Peyer's patch (tissue), 4 donors: ENCODE measurements around the gene UGGT1. TPM values are rescaled to one million over a fixed set of nuclear protein-coding genes. Genes with fewer than 3 reads are reported as not detected.
A peak's percentile ranks its signal among the peaks of the same experiment; 100 is the strongest.

Experiments
- DNase-seq, 3 donors: peaks; one replicate each; pipeline ENCODE4 v3.0.0-alpha.2; 2017 to 2019
- H3K27ac ChIP-seq, 4 donors: fragments of 200-600 bp; sonication (generic); one replicate each; pipeline ENCODE4 v1.5.1; 2016 to 2019
- H3K27me3 ChIP-seq, 2 donors: fragments of 200-600 bp; sonication (generic); one replicate each; pipeline ENCODE4 v1.5.1; 2019
- H3K36me3 ChIP-seq, 3 donors: fragments of 200-600 bp; sonication (generic); one replicate each; pipeline ENCODE4 v1.5.1; 2016 to 2019
- H3K4me1 ChIP-seq, 4 donors: fragments of 200-600 bp; sonication (generic); one replicate each; pipeline ENCODE4 v1.5.1; 2016 to 2019
- H3K4me3 ChIP-seq, 4 donors: fragments of 200-600 bp; sonication (generic); 1 replicate in 3 of 4; 2 replicates in 1 of 4; pipeline ENCODE4 v1.5.1; 2016 to 2019; ENCODE audit warnings: mild to moderate bottlenecking in 1 of 4
- H3K9me3 ChIP-seq, 4 donors: fragments of 200-600 bp; sonication (generic); one replicate each; pipeline ENCODE4 v1.5.1; 2016 to 2019; ENCODE audit warnings: mild to moderate bottlenecking in 1 of 4
- POLR2A ChIP-seq, 2 donors: fragments of 450-650 bp; IDR thresholded peaks; one replicate each; pipeline ENCODE4 v1.5.1; 2017; ENCODE audit warnings: antibody characterized with exemption in 2 of 2, mild to moderate bottlenecking in 2 of 2, moderate library complexity in 2 of 2
- total RNA-seq, 4 donors: library from RNA; depleted of rRNA; stranded (reverse); fragments of >200 nt; gene quantifications; one replicate each; pipeline ENCODE4 v1.1.0, GENCODE V29; 2016
- TF ChIP-seq, protein P1 (sequence below), 6 experiments: fragments of 450-650 bp in 4 of 6; fragments of 200-600 bp in 2 of 6; sonication (generic) in 1 of 6; IDR thresholded peaks; one replicate each; pipeline ENCODE4 v1.5.1; 2017 to 2019; ENCODE audit warnings: antibody characterized with exemption in 6 of 6, mild to moderate bottlenecking in 3 of 6, moderate library complexity in 1 of 6

UGGT1 gene, protein sequence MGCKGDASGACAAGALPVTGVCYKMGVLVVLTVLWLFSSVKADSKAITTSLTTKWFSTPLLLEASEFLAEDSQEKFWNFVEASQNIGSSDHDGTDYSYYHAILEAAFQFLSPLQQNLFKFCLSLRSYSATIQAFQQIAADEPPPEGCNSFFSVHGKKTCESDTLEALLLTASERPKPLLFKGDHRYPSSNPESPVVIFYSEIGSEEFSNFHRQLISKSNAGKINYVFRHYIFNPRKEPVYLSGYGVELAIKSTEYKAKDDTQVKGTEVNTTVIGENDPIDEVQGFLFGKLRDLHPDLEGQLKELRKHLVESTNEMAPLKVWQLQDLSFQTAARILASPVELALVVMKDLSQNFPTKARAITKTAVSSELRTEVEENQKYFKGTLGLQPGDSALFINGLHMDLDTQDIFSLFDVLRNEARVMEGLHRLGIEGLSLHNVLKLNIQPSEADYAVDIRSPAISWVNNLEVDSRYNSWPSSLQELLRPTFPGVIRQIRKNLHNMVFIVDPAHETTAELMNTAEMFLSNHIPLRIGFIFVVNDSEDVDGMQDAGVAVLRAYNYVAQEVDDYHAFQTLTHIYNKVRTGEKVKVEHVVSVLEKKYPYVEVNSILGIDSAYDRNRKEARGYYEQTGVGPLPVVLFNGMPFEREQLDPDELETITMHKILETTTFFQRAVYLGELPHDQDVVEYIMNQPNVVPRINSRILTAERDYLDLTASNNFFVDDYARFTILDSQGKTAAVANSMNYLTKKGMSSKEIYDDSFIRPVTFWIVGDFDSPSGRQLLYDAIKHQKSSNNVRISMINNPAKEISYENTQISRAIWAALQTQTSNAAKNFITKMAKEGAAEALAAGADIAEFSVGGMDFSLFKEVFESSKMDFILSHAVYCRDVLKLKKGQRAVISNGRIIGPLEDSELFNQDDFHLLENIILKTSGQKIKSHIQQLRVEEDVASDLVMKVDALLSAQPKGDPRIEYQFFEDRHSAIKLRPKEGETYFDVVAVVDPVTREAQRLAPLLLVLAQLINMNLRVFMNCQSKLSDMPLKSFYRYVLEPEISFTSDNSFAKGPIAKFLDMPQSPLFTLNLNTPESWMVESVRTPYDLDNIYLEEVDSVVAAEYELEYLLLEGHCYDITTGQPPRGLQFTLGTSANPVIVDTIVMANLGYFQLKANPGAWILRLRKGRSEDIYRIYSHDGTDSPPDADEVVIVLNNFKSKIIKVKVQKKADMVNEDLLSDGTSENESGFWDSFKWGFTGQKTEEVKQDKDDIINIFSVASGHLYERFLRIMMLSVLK (N-terminal part only)
- 10 to 100 TPM; 40.8 to 65.3 (median 57.3) TPM for total RNA-seq

DNA sequence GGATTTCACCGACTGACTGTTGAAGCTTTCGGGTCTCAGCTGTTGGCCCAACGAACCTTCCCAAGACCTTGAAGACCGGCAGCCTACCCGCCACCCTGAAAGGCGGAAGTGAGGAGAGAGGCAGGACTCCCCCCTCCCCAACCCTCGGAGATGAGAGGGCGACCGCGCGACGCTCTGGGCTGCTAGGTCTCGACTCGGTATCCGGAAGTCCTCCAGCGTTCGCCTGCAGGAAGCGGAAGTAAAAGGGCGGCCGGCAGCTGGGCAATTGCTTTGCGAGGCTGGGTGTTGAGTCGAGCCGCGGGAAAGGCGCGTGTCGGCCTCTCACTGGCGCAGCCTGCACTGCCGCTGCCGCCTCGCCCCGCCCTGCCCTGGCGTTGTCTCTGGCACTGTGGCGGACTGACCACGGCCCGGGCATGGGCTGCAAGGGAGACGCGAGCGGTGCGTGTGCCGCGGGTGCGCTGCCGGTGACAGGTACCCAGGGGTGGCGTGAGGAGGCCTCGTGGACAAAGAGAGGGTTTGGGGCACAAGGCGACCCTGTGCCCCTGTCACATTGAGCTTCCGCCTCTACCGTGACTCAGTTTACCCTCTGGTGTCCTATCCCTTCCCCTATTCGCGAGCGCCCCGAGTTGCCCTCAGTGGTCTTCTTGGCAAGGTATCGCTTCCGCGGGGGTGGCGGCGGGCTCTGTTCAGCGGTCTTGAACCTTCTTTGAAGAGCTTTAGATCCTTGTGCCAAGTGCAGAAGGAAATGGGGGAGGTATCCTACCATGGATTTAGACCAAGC, at the start of gene UGGT1:
UGGT1 (plus strand) TSS at position 256 of the 781 bp plus-strand sequence; CDS start at position 414, 158 bp downstream.
- Histone ChIP-seq H3K9me3 (no peaks in the 10 kb centered on the region), H3K4me3 (peak within 1 kb of the TSS; percentile 73 to 98 (median 85)), H3K4me1 (peaks cover 0 to 15% (median 0%) of the 10 kb centered on the region in 4 donors), H3K27ac (peak within 1 kb of the TSS; percentile 80 to 84 (median 82)), H3K27me3 (no peaks in the 10 kb centered on the region), H3K36me3 (no peaks in the 10 kb centered on the region)
- peak; percentile 94 to 95 for TF ChIP-seq POLR2A (IDR thresholded peaks at IDR 0.05)
- TF ChIP-seq, protein P1, sequence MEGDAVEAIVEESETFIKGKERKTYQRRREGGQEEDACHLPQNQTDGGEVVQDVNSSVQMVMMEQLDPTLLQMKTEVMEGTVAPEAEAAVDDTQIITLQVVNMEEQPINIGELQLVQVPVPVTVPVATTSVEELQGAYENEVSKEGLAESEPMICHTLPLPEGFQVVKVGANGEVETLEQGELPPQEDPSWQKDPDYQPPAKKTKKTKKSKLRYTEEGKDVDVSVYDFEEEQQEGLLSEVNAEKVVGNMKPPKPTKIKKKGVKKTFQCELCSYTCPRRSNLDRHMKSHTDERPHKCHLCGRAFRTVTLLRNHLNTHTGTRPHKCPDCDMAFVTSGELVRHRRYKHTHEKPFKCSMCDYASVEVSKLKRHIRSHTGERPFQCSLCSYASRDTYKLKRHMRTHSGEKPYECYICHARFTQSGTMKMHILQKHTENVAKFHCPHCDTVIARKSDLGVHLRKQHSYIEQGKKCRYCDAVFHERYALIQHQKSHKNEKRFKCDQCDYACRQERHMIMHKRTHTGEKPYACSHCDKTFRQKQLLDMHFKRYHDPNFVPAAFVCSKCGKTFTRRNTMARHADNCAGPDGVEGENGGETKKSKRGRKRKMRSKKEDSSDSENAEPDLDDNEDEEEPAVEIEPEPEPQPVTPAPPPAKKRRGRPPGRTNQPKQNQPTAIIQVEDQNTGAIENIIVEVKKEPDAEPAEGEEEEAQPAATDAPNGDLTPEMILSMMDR (IDR thresholded peaks at IDR 0.05): no peak
- peak; percentile 90 to 97 (median 96) for DNase-seq

DNA sequence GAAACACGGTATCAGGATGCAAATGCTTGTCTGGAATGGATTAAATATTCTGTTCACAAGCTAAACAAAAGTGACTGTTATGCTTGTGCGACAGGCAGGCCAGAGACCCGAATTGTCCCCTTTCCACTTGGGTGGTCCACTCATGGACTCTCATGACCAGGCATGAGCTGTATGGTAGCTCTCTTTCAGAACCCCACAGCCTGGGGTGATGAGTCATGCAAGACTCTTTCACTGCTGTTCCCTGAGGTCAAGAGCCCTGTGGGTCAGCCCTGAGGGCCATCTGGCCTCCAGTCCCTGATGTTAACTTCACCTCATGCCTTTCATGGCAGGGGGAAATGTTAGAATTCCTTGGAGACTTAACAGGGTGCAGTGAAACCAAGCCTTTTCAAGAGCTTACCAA, 49.4 kb upstream of the UGGT1 start:
- TF ChIP-seq POLR2A (IDR thresholded peaks at IDR 0.05): no peak
- TF ChIP-seq, protein P1 (IDR thresholded peaks at IDR 0.05): no peak

DNA sequence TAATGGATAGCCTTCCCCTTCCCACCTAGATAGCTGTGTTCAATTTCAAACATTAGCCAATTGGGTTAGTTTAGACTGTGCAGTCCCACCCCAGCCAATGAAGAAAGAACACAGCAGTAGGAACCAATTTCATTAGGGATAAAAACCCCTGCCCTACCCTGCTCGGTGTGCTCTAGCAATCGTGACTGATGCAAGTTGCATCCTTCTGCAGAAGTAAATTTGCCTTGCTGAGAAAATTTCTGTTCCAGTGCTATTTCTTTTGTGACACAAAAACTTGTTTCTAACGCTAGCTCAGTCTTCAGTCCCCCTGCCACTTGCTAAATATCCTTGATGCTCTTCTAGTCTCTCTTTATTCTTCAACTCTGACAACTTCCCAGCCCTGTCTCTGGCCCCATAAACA, 48.0 kb upstream of the UGGT1 start:
- Histone ChIP-seq H3K4me3 (no peak overlapping the region), H3K36me3 (no peaks in the 10 kb centered on the region), H3K4me1 (no peaks in the 10 kb centered on the region), H3K27me3 (no peaks in the 10 kb centered on the region), H3K27ac (no peak overlapping the region), H3K9me3 (peaks cover 0 to 16% (median 1%) of the 10 kb centered on the region in 4 donors)
- no peak for DNase-seq
- TF ChIP-seq, protein P1 (IDR thresholded peaks at IDR 0.05): no peak
- TF ChIP-seq POLR2A (IDR thresholded peaks at IDR 0.05): no peak

More for the DNA sequence above, 49.4 kb upstream of the UGGT1 start:
- H3K27me3 ChIP-seq: no peaks in the 10 kb centered on the region
- peaks cover 0 to 31% (median 8%) of the 10 kb centered on the region in 4 donors for H3K9me3 ChIP-seq
- H3K4me3 ChIP-seq: no peak overlapping the region
- no peak for DNase-seq
- H3K4me1 ChIP-seq: no peaks in the 10 kb centered on the region
- H3K27ac ChIP-seq: no peak overlapping the region
- H3K36me3 ChIP-seq: no peaks in the 10 kb centered on the region

DNA sequence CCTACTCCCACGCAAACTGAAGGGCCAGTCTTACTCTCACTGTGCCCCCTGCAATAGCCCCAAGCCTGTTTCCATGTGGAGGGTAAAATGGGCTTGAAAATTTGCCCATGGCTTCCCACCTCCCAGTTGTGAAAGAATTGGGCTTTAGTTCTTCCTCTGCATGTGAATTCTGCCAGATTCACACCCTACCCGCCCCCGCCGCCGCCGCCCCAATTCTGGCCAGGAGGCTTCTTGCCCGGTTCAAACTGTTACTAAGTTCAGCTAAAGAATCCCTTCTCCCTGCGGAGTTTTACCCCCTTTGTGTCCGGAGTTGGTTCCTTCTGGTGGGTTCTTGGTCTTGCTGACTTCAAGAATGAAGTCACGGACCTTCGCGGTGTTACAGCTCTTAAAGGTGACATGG, 37.7 kb upstream of the UGGT1 start:
- no peak for DNase-seq
- Histone ChIP-seq H3K9me3 (peaks cover 0 to 10% (median 2%) of the 10 kb centered on the region in 4 donors), H3K27ac (no peak overlapping the region), H3K36me3 (no peaks in the 10 kb centered on the region), H3K27me3 (no peaks in the 10 kb centered on the region), H3K4me1 (no peaks in the 10 kb centered on the region), H3K4me3 (no peak overlapping the region)
- no peak for TF ChIP-seq POLR2A (IDR thresholded peaks at IDR 0.05)

DNA sequence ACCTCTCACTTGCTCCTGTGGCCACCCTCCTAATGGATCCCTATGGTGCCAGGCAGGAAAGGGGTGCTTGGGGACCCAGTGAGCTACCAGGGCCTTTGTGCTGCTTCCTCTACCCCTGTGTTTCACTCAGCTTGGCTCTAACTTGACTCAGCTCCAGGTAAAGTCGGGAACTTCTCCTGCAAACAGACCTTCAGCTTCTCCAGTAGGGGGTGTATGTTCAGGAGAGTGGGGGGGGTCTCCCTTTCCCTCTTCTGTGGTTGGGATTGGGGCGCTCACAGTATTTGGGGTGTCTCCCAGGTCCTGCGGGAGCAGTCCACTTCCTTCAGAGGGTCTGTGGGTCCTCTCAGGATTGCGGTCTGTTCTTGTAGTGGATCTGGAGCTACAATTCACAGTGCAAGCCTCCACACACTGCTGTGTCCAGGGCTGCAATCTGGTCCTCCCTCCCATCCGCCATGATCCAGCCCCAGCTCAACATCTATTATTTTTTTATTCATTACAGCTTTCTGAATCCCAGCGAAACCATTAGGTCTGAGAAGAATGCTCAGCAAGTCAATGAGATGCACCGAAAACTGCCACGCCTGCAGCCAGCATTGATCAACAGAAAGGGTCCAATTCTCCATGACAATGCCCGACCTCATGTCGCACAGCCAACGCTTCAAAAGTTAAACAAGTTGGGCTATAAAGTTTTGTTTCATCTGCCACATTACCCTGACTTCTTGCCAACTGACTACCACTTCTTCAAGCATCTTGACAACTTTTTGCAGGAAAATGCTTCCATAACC, 36.7 kb upstream of the UGGT1 start:
- Histone ChIP-seq H3K4me1 (no peaks in the 10 kb centered on the region), H3K36me3 (no peaks in the 10 kb centered on the region), H3K27ac (no peak overlapping the region), H3K9me3 (peaks cover 0 to 8% (median 2%) of the 10 kb centered on the region in 4 donors), H3K4me3 (no peak overlapping the region), H3K27me3 (no peaks in the 10 kb centered on the region)
- TF ChIP-seq, protein P1 (IDR thresholded peaks at IDR 0.05): no peak
- TF ChIP-seq POLR2A (IDR thresholded peaks at IDR 0.05): no peak
- no peak for DNase-seq
